Epidermal melanocyte (primary cell): ENCODE data around the gene FOXO1.

ENCODE experiments used
- DNase-seq: peaks from one replicate; pipeline ENCODE4 v3.0.0; 2011; ENCODE audit warnings: low spot score; ENCODE audit not compliant: insufficient read length

The FOXO1 gene

GRCh38 chr13:40581277-40581579 is 85.2 kb downstream of the FOXO1 start:
- no peak for DNase-seq

- no peak for DNase-seq
Measured at GRCh38 chr13:40580566-40581276, 85.7 kb downstream of the FOXO1 start.

DNA sequence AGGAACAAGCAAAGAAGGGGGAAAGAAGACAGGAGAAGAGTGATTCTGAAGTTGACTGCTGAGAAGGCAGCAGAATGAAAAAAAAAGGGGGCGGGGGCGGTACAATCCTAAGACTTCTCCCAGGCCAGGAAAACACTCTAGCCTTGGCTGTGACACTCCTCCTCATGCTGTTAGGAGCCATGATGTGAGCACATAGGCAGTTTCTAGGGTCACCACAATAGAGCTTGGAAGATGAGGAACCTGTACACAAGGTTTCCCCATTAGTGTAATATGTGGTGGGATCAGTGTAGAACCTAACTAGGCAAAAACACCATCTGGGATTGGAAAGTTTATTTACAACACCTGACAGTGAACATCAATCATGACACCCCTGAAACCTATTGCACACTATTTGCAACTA is 86.9 kb downstream of the FOXO1 start:
- DNase-seq, result no peak

- no peak for DNase-seq
Measured at GRCh38 chr13:40578055-40578454, 88.4 kb downstream of the FOXO1 start.

DNA sequence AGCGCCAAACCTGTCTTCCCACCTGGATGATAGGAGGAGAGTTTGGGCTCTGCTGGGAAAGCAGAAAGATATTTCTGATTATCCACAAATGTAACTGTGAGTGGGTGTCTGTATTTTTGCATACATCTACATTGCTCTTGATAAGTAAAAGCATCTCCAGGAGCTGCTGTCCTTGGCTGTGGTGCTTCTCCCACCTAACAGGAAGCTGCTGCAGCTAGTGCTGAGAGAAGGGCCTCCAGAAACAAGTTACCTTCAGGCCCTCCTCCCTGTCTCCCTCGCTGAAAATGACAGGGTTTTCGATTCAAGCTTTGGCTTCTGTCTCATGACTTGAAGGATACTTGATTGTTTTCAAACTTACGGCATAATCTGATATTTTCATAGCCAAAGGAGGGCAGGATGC is 90.1 kb downstream of the FOXO1 start:
- no peak for DNase-seq

- DNase-seq, result no peak
Measured at GRCh38 chr13:40572961-40573360, 93.5 kb downstream of the FOXO1 start.

GRCh38 chr13:40571338-40571963 is 95.0 kb downstream of the FOXO1 start:
- no peak for DNase-seq

DNA sequence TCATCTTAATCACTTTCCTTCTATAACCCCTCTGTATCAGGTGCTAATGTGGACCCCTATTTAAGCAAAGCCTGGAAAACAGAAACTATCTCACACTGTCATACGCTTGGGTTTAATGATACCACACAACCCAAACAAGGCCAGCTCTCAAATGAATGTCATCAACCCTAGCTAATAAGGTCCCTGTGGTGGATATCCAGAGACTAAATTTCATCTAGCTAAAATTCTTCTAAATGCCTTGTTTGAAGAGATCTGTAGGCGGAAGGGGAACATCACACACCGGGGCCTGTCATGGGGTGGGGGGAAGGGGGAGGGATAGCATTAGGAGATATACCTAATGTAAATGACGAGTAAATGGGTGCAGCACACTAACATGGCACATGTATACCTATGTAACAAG is 95.5 kb downstream of the FOXO1 start:
- no peak for DNase-seq

GRCh38 chr13:40569024-40569350 is 97.5 kb downstream of the FOXO1 start:
- DNase-seq, result no peak

GRCh38 chr13:40568246-40569023 is 98.0 kb downstream of the FOXO1 start:
- no peak for DNase-seq

DNA sequence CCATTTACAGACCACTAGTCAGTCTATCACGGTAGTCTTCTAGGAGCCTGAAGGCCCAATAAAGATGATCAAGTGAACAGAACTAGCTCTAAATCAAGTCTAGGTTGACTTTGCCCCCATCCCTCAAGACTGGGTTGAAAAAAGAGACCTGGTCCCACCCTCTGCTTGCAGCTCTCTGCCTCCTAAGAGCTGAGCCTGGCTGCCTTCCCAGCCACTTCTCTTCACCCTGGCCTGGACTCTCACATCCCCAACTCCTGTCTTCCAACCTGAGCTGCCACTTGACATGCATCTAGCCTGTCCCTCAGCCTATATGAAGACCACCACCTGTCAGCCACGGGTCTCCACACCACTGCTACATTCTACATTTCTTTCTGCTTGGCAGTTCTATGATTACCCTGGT is 99.6 kb downstream of the FOXO1 start:
- DNase-seq, result no peak

GRCh38 chr13:40565282-40566148 is 100.9 kb downstream of the FOXO1 start:
- no peak for DNase-seq

DNA sequence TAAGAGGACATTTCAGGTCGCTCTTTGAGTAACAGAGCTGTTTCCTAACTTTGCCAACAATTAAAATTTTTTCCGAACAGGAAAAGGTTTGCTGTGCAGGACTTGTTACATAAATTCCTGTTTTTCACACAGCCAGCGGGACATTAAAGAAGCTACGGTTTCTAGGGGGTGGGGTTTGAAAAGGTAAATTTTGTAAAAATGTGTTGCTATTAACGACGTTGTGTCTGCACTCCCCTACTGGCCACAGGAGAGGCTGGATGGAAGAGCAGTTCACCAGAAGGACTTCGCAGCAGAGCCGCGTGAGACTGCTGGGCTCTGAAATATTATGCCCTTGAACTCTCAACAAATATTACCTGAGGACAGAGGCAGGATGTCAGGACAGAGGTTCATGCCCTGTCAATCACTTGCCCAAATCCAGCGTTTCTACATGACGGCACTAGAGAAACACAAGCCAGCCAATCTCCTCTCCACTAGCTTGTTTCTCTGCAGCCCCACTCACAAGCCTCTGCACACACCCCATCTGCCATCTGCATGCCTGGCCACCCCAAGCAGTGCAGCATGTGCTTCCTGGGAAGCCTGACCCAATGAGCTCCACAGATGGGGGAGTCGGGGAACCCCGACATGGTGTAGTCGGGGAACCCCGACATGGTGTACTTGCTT is 102.0 kb downstream of the FOXO1 start:
- no peak for DNase-seq

- no peak for DNase-seq
Measured at GRCh38 chr13:40563350-40564125, 102.9 kb downstream of the FOXO1 start.

DNA sequence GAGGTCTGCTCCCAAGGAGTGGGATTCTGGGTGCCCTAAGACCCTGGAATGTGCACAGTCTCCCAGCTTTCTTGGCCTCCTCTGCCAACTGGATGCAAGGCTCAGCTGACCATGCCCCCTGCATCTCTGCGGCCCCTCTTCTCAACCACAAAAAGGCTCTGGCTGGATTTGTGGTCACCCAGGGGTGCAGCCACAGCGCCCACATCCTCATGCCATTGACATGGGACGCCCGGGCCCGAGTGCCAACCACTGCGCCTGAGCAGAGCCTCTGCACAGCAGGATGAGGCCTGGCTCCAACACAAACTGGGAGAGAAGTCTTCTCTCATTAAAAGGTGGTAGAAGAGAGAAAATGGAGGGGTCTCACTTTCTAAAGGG is 103.5 kb downstream of the FOXO1 start:
- no peak for DNase-seq

DNA sequence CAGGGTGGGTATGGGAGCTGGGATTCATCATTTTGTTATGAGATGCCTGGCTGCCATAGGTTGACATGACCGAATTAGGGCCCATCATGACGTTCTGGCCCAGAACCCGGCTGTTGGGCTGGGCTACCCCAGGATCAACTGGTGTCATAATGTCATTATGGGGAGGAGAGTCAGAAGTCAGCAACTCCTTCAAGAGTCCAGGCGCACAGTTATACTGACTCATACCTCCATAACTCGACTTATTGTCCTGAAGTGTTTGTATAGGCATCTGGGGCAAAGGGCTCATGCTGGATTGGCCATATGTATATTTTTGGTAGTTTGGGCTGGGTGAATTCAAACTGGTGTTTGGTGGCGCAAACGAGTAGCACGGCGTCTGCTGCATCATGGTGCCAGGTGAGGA is 106.5 kb downstream of the FOXO1 start:
- no peak for DNase-seq

- DNase-seq, result no peak
Measured at GRCh38 chr13:40558656-40559055, 107.8 kb downstream of the FOXO1 start.

DNA sequence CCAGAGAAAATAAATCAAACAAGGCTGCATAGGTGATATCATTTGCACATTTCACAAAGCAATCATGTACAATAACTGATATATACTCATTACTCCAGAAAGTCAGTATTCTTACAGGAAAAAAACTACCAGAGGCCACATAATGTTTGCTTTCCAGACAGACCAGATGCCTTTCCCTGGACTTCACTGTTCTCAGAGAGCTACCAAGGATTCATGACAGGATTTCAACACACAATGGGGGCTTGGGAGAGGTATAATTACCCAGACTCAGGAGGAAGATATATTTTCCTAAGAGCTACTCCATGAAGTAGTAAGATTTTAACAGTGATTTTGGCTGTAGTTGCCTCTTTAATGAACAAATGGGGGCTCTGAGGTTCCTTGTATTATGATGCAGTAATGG is 110.0 kb downstream of the FOXO1 start:
- DNase-seq, result no peak

DNA sequence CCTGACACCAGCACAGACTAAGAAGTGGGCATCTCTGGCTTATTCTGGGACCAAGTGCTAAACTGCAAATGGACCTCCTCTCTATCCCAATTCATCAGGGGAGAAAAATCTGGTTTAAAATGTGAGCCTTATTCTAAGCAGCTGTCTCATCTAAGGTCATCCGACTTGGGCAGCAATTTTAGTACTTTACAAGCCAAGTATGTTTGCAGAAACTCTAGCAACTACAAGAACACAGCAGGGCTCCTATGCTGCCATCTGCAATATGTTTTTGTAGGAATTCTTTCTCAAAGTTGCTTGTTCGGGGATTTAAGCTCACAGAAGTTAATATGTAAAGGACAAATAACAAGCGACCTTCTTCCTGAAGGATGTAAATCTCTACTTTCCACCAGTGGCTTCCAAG is 113.1 kb downstream of the FOXO1 start:
- no peak for DNase-seq

GRCh38 chr13:40552895-40553294 is 113.5 kb downstream of the FOXO1 start:
- DNase-seq, result no peak

- DNase-seq, result no peak
Measured at GRCh38 chr13:40550130-40550529, 116.3 kb downstream of the FOXO1 start.
